ENCODE data around the gene PCDHGA11.
"Not testable (repeated sequence)": the region's sequence is repeated elsewhere in the genome, so short reads cannot be mapped to it uniquely, and the experiment has no call there.

The PCDHGA11 gene

DNA sequence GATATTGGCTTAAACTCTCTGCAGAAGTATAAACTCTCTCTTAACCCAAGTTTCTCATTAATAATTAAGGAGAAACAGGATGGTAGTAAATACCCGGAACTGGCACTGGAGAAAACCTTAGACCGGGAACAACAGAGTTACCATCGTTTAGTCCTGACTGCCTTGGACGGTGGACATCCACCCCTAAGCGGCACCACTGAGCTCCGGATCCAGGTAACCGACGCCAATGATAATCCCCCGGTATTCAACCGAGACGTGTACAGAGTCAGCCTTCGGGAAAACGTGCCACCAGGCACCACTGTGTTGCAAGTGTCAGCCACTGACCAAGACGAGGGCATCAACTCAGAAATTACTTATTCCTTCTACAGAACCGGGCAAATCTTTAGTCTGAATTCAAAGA is 22.2 kb upstream of the PCDHGA11 start:
- DNase-seq (ENCODE audit: low read depth) = no peak

DNA sequence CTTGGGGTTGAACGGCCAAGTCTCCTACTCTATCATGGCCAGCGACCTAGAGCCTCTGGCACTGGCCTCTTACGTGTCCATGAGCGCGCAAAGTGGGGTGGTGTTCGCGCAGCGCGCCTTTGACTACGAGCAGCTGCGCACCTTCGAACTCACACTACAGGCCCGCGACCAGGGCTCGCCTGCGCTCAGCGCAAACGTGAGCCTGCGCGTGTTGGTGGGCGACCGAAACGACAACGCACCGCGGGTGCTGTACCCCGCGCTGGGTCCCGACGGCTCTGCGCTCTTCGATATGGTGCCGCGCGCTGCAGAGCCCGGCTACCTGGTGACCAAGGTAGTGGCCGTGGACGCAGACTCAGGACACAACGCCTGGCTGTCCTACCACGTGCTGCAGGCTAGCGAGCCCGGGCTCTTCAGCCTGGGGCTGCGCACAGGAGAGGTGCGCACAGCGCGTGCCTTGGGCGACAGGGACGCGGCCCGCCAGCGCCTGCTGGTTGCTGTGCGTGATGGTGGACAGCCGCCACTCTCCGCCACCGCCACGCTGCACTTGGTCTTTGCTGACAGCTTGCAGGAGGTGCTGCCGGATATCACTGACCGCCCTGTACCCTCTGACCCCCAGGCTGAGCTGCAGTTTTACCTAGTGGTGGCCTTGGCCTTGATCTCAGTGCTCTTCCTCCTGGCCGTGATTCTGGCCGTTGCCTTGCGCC is 21.1 kb upstream of the PCDHGA11 start:
- DNase-seq (ENCODE audit: low read depth) = no peak

DNA sequence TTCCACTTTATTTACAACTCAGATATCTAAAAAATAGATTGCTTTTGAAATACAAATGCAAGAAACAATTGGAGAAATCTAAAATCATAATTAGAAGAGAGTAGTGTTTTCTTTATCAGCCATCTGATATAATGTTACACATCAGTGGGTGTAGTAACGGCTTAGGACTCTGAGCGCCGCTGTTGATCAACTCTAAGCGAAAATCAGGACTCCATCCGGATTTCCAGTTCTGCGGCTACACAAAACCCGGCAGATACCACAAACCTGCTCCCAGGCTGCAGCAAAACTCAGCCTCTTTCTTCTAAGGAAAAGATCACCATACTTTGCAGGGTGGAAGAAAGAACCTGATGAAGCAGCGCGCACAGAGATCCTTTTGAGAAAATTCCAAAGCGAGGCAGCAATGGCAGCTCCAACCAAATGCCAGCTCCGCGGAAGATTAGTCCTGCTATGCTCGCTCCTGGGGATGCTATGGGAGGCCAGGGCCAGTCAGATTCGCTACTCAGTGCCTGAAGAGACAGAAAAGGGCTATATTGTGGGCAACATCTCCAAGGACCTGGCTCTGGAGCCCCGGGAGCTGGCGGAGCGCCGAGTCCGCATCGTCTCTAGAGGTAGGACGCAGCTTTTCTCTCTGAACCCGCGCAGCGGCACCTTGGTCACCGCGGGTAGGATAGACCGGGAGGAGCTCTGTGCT is 18.2 kb upstream of the PCDHGA11 start, which contains the start of gene PCDHGA9:
TSS of gene PCDHGA9 (plus strand) at position 226 of the 691 bp plus-strand sequence. CDS start at position 401, 175 bp downstream.
- no peak for DNase-seq (ENCODE audit: low read depth)

DNA sequence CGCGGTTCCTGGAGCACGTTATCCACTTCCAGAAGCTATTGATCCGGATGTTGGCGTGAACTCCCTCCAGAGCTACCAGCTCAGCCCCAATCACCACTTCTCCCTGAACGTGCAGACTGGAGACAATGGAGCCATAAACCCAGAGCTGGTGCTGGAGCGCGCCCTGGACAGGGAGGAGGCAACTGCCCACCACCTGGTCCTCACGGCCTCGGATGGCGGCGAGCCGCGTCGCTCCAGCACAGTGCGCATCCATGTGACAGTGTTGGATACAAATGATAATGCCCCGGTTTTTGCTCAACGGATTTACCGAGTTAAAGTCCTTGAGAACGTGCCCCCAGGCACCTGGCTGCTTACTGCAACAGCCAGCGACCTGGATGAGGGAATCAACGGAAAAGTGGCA is 17.5 kb upstream of the PCDHGA11 start:
- DNase-seq (ENCODE audit: low read depth) = no peak

GRCh38 chr5:141407790-141408505 is 12.9 kb upstream of the PCDHGA11 start, which contains the start of gene PCDHGB6:
Gene PCDHGB6 (plus strand): TSS chr5:141408021. CDS start chr5:141408203, 182 bp downstream.
- not testable (repeated sequence) for DNase-seq (ENCODE audit: low read depth)

DNA sequence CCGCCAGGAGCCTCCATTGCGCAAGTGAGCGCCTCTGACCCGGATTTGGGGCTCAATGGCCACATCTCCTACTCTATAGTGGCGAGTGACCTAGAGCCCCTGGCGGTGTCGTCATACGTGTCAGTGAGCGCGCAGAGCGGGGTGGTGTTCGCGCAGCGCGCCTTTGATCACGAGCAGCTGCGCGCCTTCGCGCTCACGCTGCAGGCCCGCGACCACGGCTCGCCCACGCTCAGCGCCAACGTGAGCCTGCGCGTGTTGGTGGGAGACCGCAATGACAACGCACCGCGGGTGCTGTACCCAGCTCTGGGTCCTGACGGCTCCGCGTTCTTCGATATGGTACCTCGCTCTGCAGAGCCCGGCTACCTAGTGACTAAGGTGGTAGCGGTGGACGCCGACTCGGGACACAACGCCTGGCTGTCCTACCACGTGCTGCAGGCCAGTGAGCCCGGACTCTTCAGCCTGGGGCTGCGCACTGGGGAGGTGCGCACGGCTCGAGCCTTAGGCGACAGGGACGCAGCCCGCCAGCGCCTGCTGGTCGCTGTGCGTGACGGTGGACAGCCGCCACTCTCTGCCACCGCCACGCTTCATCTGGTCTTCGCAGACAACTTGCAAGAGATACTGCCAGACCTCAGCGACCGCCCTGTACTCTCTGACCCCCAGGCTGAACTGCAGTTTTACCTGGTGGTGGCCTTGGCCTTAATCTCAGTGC is 11.1 kb upstream of the PCDHGA11 start:
- no peak for DNase-seq (ENCODE audit: low read depth)

DNA sequence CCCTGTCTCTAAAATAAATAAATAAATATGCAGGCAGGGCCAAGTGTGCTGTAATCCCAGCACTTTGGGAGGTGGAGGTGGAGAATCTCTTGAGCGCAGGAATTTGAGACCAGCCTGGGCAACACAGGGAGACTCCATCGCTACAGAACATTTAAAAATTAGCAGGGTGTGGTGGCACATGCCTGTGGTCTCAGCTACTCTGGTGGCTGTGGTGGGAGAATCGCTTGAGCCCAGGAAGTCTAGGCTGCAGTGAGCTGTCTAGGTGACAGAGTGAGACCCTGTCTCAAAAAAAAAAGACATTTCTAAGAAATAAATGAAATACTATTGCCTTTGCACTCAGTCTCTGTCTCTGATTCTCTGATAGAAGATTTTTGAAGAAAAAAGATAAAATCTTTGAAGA is 9.3 kb upstream of the PCDHGA11 start:
- no peak for DNase-seq (ENCODE audit: low read depth)

DNA sequence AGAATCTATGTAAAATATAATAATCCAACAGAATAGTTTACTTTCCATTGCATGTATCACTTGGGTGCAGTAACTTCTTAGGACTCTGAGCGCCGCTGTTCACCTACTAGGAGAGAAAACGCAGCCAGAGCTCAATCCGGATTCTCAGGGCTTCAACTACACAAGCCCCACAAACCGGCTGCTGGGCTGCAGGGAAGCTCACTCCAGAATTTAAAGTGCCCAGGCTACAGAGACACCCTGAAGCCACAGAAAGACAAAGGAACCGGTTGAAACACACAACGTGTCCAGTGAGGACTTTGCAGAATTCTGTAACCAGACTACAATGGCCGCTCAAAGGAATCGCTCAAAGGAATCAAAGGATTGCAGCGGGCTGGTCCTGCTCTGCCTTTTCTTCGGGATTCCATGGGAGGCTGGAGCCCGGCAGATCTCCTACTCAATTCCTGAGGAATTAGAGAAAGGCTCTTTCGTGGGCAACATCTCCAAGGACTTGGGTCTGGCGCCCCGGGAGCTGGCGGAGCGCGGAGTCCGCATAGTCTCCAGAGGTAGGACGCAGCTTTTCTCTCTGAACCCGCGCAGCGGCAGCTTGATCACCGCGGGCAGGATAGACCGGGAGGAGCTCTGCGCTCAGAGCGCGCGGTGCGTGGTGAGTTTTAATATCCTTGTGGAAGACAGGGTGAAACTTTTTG is 7.9 kb upstream of the PCDHGA11 start, which contains the start of gene PCDHGA10:
TSS of gene PCDHGA10 (plus strand) at position 134 of the 686 bp plus-strand sequence. CDS start at position 323, 189 bp downstream.
- DNase-seq (ENCODE audit: low read depth) = peak; percentile 49

GRCh38 chr5:141413540-141414069 is 7.2 kb upstream of the PCDHGA11 start:
- no peak for DNase-seq (ENCODE audit: low read depth)

GRCh38 chr5:141414548-141415274 is 6.1 kb upstream of the PCDHGA11 start:
- DNase-seq (ENCODE audit: low read depth) = not testable (repeated sequence)

DNA sequence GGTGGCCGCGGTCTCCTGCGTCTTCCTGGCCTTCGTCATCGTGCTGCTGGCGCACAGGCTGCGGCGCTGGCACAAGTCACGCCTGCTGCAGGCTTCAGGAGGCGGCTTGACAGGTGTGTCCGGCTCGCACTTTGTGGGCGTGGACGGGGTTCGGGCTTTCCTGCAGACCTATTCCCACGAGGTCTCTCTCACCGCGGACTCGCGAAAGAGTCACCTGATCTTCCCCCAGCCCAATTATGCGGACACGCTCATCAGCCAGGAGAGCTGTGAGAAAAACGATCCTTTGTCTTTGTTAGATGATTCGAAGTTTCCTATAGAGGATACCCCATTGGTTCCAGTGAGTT is 5.6 kb upstream of the PCDHGA11 start:
- not testable (repeated sequence) for DNase-seq (ENCODE audit: low read depth)

DNA sequence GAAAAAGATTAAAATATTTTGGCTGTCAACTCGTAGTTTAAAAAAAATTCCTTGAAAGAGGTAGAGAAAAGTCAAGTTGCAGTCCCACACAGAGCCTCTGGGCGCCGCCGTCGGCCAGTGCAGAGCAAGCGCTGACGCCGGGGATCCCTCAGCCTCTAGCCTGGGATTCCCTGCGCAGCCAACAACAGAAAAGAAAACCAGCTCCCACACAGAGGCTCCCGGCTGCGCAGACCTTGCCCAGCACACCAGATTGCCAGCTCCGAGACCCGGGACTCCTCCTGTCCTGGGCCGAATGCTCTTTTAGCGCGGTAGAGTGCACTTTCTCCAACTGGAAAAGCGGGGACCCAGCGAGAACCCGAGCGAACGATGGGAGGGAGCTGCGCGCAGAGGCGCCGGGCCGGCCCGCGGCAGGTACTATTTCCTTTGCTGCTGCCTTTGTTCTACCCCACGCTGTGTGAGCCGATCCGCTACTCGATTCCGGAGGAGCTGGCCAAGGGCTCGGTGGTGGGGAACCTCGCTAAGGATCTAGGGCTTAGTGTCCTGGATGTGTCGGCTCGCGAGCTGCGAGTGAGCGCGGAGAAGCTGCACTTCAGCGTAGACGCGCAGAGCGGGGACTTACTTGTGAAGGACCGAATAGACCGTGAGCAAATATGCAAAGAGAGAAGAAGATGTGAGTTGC is 3.2 kb upstream of the PCDHGA11 start, which contains the start of gene PCDHGB7:
TSS of gene PCDHGB7 (plus strand) at position 184 of the 679 bp plus-strand sequence. CDS start at position 367, 183 bp downstream.
- DNase-seq (ENCODE audit: low read depth) = peak; percentile 63

DNA sequence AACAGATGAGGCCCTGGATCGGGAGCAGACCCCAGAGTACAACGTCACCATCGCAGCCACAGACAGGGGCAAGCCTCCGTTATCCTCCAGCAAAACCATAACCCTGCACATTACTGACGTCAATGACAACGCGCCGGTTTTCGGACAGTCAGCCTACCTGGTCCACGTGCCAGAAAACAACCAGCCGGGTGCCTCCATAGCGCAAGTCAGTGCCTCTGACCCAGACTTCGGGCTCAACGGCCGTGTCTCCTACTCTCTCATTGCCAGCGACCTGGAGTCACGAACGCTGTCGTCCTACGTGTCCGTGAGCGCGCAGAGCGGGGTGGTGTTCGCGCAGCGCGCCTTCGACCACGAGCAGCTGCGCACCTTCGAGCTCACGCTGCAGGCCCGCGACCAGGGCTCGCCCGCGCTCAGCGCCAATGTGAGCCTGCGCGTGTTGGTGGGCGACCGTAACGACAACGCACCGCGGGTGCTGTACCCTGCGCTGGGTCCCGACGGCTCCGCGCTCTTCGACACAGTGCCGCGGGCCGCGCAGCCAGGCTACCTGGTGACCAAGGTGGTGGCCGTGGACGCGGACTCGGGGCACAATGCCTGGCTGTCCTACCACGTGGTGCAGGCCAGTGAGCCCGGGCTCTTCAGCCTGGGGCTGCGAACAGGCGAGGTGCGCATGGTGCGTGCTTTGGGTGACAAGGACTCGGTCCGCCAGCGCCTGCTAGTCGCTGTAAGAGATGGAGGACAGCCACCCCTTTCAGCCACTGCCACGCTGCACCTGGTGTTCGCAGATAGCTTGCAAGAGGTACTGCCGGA is 1.6 kb upstream of the PCDHGA11 start:
- no peak for DNase-seq (ENCODE audit: low read depth)

- no peak for DNase-seq (ENCODE audit: low read depth)
These were observed 621 bp downstream of the PCDHGA11 start for GRCh38 chr5:141421489-141421855.

DNA sequence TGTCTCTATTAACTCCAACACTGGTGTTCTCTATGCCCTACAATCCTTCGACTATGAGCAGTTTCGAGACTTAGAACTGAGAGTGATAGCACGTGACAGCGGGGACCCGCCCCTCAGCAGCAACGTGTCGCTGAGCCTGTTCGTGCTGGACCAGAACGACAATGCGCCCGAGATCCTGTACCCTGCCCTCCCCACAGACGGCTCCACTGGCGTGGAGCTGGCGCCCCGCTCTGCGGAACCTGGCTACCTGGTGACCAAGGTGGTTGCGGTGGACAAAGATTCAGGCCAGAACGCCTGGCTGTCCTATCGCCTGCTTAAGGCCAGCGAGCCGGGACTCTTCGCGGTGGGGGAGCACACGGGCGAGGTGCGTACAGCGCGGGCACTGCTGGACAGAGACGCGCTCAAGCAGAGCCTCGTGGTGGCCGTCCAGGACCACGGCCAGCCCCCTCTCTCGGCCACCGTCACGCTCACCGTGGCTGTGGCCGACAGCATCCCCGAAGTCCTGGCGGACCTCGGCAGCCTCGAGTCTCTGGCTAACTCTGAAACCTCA is 2.0 kb downstream of the PCDHGA11 start:
- no peak for DNase-seq (ENCODE audit: low read depth)

- DNase-seq (ENCODE audit: low read depth) = no peak
These were observed 7.1 kb downstream of the PCDHGA11 start for GRCh38 chr5:141427783-141428426.

DNA sequence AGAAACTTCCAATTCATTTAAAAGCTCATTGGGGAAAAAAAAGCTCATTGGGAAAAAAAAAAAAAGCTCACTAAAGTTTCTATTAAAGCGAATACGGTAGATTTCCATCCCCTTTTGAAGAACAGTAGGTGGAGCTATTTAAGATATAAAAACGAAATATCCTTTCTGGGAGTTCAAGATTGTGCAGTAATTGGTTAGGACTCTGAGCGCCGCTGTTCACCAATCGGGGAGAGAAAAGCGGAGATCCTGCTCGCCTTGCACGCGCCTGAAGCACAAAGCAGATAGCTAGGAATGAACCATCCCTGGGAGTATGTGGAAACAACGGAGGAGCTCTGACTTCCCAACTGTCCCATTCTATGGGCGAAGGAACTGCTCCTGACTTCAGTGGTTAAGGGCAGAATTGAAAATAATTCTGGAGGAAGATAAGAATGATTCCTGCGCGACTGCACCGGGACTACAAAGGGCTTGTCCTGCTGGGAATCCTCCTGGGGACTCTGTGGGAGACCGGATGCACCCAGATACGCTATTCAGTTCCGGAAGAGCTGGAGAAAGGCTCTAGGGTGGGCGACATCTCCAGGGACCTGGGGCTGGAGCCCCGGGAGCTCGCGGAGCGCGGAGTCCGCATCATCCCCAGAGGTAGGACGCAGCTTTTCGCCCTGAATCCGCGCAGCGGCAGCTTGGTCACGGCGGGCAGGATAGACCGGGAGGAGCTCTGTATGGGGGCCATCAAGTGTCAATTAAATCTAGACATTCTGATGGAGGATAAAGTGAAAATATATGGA is 9.7 kb downstream of the PCDHGA11 start, which contains the start of gene PCDHGA12:
TSS of gene PCDHGA12 (plus strand) at position 176 of the 782 bp plus-strand sequence. CDS start at position 429, 253 bp downstream.
- peak; percentile 82 for DNase-seq (ENCODE audit: low read depth)
